Neural cell (in vitro differentiated cells): ENCODE data around the gene C14orf119. TPM values are rescaled to one million over a fixed set of nuclear protein-coding genes. Genes with fewer than 3 reads are reported as not detected.

Experiments used
- H2AFZ ChIP-seq: fragments of 200-600, 300-800 bp; sonication (generic), shearing (Covaris generic); 2 replicates; pipeline ENCODE4 v1.6.0; 2014; ENCODE audit warnings: low read depth, mild to moderate bottlenecking, antibody characterized with exemption, low read length, moderate library complexity
- H3F3A ChIP-seq: fragments of 200-600 bp; shearing (Covaris generic); 2 replicates; pipeline ENCODE4 v1.6.1; 2016; ENCODE audit warnings: mild to moderate bottlenecking, moderate library complexity, mixed read lengths, antibody characterized with exemption, low read length; ENCODE audit not compliant: insufficient read depth, poor library complexity, severe bottlenecking
- H3K27ac ChIP-seq: fragments of 200-600, 300-800 bp; sonication (generic), shearing (Covaris generic); 2 replicates; pipeline ENCODE4 v1.5.1; 2014; ENCODE audit warnings: mild to moderate bottlenecking, low read length, moderate library complexity
- H3K27me3 ChIP-seq: fragments of 300-800, 200-600 bp; sonication (generic), shearing (Covaris generic); 2 replicates; pipeline ENCODE4 v1.6.0; 2014; ENCODE audit warnings: mild to moderate bottlenecking, low read depth, low read length, moderate library complexity; ENCODE audit not compliant: insufficient read depth
- H3K36me3 ChIP-seq: fragments of 300-800, 200-600 bp; sonication (generic), shearing (Covaris generic); 2 replicates; pipeline ENCODE4 v1.5.1; 2014; ENCODE audit warnings: mild to moderate bottlenecking, antibody characterized with exemption, low read length, moderate library complexity; ENCODE audit not compliant: insufficient read depth
- H3K4me2 ChIP-seq: fragments of 300-800, 200-600 bp; sonication (generic), shearing (Covaris generic); 2 replicates; pipeline ENCODE4 v1.6.0; 2014; ENCODE audit warnings: mild to moderate bottlenecking, low read length
- H3K4me3 ChIP-seq: fragments of 300-800, 200-600 bp; sonication (generic), shearing (Covaris generic); 2 replicates; pipeline ENCODE4 v1.5.1; 2014; ENCODE audit warnings: mild to moderate bottlenecking, low read length, moderate library complexity
- H3K79me2 ChIP-seq: fragments of 200-600 bp; shearing (Covaris generic); replicated peaks from 2 replicates; pipeline ENCODE4 v1.6.0; 2014; ENCODE audit warnings: mild to moderate bottlenecking, low read length, moderate library complexity; ENCODE audit not compliant: insufficient read depth
- H3K9ac ChIP-seq: fragments of 300-800, 200-600 bp; sonication (generic), shearing (Covaris generic); 2 replicates; pipeline ENCODE4 v1.6.1; 2016; ENCODE audit warnings: mild to moderate bottlenecking, low read length, mixed read lengths
- H3K9me2 ChIP-seq: fragments of 200-600 bp; shearing (Covaris generic); 2 replicates; pipeline ENCODE4 v1.6.1; 2016; ENCODE audit warnings: mild to moderate bottlenecking, low read length, mixed read lengths; ENCODE audit not compliant: insufficient read depth
- H3K9me3 ChIP-seq: fragments of 200-600, 300-800 bp; sonication (generic), shearing (Covaris generic); 2 replicates; pipeline ENCODE4 v1.6.1; 2016; ENCODE audit warnings: mild to moderate bottlenecking, mixed run types, low read length, moderate library complexity, mixed read lengths
- H4K20me1 ChIP-seq: fragments of 200-600 bp; shearing (Covaris generic); 2 replicates; pipeline ENCODE4 v1.6.1; 2016; ENCODE audit warnings: mild to moderate bottlenecking, mixed run types; ENCODE audit not compliant: insufficient read depth
- CTCF ChIP-seq: fragments of 450-650 bp; IDR thresholded peaks from 2 replicates; pipeline ENCODE4 v1.5.1; 2014; ENCODE audit warnings: antibody characterized with exemption, mild to moderate bottlenecking, moderate library complexity; ENCODE audit not compliant: poor library complexity, severe bottlenecking
- EP300 ChIP-seq: fragments of 450-650 bp; conservative IDR thresholded peaks from 2 replicates; pipeline ENCODE4 v1.6.1; 2014; ENCODE audit warnings: antibody characterized with exemption, mild to moderate bottlenecking, moderate library complexity; ENCODE audit not compliant: poor library complexity, severe bottlenecking
- EZH2 ChIP-seq: fragments of 200-600, 300-800 bp; shearing (Covaris generic), sonication (generic); IDR thresholded peaks from 2 replicates; pipeline ENCODE4 v1.6.1; 2014; ENCODE audit warnings: antibody characterized with exemption, low read length, borderline replicate concordance, mild to moderate bottlenecking; ENCODE audit not compliant: insufficient read depth, poor library complexity, severe bottlenecking
- MXI1 ChIP-seq: fragments of 450-650 bp; conservative IDR thresholded peaks from 2 replicates; pipeline ENCODE4 v1.6.1; 2014; ENCODE audit warnings: antibody characterized with exemption, mild to moderate bottlenecking; ENCODE audit not compliant: poor library complexity, severe bottlenecking
- POLR2AphosphoS5 ChIP-seq: IDR thresholded peaks from 2 replicates; pipeline ENCODE4 v1.6.1; 2012
- RAD21 ChIP-seq: fragments of 450-650 bp; conservative IDR thresholded peaks from 2 replicates; pipeline ENCODE4 v1.6.1; 2014; ENCODE audit warnings: antibody characterized with exemption, mild to moderate bottlenecking, moderate library complexity
- REST ChIP-seq: IDR thresholded peaks from 2 replicates; pipeline ENCODE4 v1.6.1; 2012; ENCODE audit warnings: borderline replicate concordance
- SMC3 ChIP-seq: fragments of 450-650 bp; conservative IDR thresholded peaks from 2 replicates; pipeline ENCODE4 v1.6.1; 2014; ENCODE audit warnings: antibody characterized with exemption, mild to moderate bottlenecking, moderate library complexity; ENCODE audit not compliant: poor library complexity
- TAF1 ChIP-seq: IDR thresholded peaks from 2 replicates; pipeline ENCODE4 v1.6.1; 2012; ENCODE audit warnings: low read depth
- polyA plus RNA-seq: library from polyadenylated mRNA; depleted of rRNA; stranded (reverse); fragments of >200 nt; gene quantifications from 2 replicates; pipeline ENCODE4 v1.2.3, GENCODE V29; 2014

Gene C14orf119
- polyA plus RNA-seq, 1 donor from 2014 or later = 26.4 TPM

GRCh38 chr14:23055621-23056144, 39.6 kb upstream of the C14orf119 start:
- Histone ChIP-seq H3K9me3 (no peaks in the 10 kb centered on the region), H3F3A (no peaks in the 10 kb centered on the region), H3K27ac (no peak overlapping the region), H3K79me2 (peaks cover 6% of the 10 kb centered on the region), H4K20me1 (no peaks in the 10 kb centered on the region), H3K27me3 (no peaks in the 10 kb centered on the region), H3K9ac (peak overlapping the region; percentile 80), H2AFZ (no peak overlapping the region), H3K36me3 (no peaks in the 10 kb centered on the region), H3K4me3 (peak overlapping the region; percentile 84), H3K9me2 (no peaks in the 10 kb centered on the region), H3K4me2 (peak overlapping the region; percentile 89)
- no peak for TF ChIP-seq EZH2
- no peak for TF ChIP-seq TAF1
- TF ChIP-seq POLR2AphosphoS5 = no peak
- no peak for TF ChIP-seq REST
- no peak for TF ChIP-seq SMC3
- no peak for TF ChIP-seq EP300
- TF ChIP-seq MXI1 = no peak
- no peak for TF ChIP-seq RAD21
- no peak for TF ChIP-seq CTCF

GRCh38 chr14:23056145-23056955, 39.0 kb upstream of the C14orf119 start:
- Histone ChIP-seq H3K27ac (peak overlapping the region; percentile 61), H3K9ac (peak overlapping the region; percentile 80), H2AFZ (peak overlapping the region; percentile 37), H3K79me2 (peaks cover 6% of the 10 kb centered on the region), H3K36me3 (no peaks in the 10 kb centered on the region), H4K20me1 (no peaks in the 10 kb centered on the region), H3K4me2 (peak overlapping the region; percentile 89), H3K27me3 (no peaks in the 10 kb centered on the region), H3F3A (no peaks in the 10 kb centered on the region), H3K9me3 (no peaks in the 10 kb centered on the region), H3K4me3 (peak overlapping the region; percentile 84), H3K9me2 (no peaks in the 10 kb centered on the region)
- no peak for TF ChIP-seq TAF1
- peak; percentile 22 for TF ChIP-seq RAD21
- peak; percentile 59 for TF ChIP-seq SMC3
- no peak for TF ChIP-seq REST
- no peak for TF ChIP-seq EZH2
- no peak for TF ChIP-seq MXI1
- peak; percentile 30 for TF ChIP-seq POLR2AphosphoS5
- no peak for TF ChIP-seq EP300
- TF ChIP-seq CTCF = peak; percentile 70
